ENCODE data around the gene DNAL4.

Gene DNAL4

GRCh38 chr22:38741576-38741975 lies 52.4 kb downstream of the DNAL4 start:
- no peak for DNase-seq (ENCODE audit: low read depth in 1 of 2, low spot score in 1 of 2)

GRCh38 chr22:38741166-38741565 lies 52.8 kb downstream of the DNAL4 start:
- DNase-seq (ENCODE audit: low read depth in 1 of 2, low spot score in 1 of 2), result no peak

DNA sequence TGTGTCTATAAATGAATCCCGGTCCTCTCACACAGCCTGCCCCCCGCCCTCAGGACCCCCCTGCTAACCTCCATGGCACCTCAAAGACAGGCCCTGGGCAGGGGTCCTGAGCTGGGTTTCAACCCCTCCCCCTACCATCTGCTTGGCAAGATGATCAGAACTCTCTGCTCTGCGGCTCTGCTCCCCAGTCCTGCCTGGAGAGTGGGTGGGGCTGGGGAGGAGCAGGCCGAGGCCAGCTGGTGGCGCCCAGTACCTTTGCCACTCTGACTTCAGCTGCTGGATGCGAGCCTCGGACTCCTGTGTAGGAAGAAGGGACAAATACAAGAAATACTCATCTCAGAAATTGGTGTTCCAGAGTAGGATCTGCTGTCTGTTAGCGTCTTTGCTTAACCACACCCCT lies 53.2 kb downstream of the DNAL4 start:
- DNase-seq (ENCODE audit: low read depth in 1 of 2, low spot score in 1 of 2), result no peak

DNA sequence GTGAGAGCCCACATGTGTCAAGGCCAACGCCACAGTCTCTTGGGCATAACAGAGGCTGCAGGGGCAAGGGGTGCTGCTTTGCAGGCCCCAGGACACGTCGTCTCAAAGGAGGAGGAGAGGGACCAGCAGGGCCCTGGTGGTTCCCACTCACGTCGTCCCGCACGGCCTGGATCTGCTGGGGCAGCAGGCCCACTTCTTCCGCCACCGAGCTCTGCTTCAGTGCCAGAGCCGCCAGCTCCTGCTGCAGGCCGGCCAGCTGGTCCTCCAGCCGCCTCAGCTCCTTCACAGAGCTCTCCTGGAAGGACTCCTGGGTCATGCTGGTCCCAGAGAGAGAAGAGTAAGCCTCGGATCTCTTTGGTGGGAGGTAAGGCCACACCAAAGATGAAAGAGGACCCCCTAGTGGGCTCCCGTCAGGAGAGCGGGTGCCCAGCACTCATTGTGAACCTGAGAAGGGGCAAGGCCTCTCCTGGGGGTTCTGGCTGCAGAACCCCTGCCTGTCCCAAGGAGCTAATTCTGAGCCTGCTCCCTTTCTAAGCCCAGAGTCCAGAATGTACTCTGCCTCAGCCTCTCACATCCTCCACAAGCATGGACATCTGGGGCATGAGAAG lies 53.7 kb downstream of the DNAL4 start:
- DNase-seq (ENCODE audit: low read depth in 1 of 2, low spot score in 1 of 2), result no peak

DNA sequence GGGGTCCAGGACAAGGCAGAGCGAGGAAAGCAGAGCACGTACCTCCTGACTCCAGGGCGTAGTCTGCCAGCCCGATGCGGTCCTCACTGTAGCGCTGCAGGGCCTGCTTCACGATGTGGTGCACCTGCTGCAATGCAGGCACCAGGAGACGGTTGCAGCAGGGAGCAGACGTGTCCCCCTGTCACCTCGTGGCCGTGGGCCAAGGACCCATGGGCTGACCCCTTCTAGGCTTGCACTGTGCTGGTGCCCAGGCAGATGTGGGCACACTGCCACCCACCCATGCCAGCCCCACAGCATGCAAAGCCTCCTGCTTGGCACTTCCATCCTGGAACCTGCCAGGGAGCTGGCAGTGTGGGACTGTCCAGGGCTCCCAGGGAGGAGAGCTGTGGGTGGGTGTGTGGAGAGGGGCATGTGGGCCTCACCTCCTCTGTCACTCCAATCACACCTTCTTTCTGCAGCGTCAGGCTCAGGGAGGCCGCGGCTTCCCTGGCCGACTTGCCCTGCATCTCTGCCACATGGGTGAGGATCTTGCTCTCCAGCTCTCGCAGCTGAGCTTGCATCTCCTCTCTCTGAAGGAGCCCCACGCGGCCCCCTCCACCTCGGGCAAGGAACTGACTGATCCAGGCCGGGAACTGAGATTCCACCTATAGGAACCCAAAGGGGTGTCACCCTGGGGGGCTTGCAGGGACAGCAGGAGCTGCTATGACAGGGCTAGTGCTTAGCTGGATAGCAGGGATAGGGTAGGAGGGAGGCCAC lies 54.5 kb downstream of the DNAL4 start:
- no peak for DNase-seq (ENCODE audit: low read depth in 1 of 2, low spot score in 1 of 2)

GRCh38 chr22:38738475-38739070 lies 55.4 kb downstream of the DNAL4 start:
- DNase-seq (ENCODE audit: low read depth in 1 of 2, low spot score in 1 of 2), result no peak

GRCh38 chr22:38737302-38738060 lies 56.5 kb downstream of the DNAL4 start:
- DNase-seq (ENCODE audit: low read depth in 1 of 2, low spot score in 1 of 2), result no peak

- no peak for DNase-seq (ENCODE audit: low read depth in 1 of 2, low spot score in 1 of 2)
Measured at GRCh38 chr22:38736257-38736570, 57.7 kb downstream of the DNAL4 start.

DNA sequence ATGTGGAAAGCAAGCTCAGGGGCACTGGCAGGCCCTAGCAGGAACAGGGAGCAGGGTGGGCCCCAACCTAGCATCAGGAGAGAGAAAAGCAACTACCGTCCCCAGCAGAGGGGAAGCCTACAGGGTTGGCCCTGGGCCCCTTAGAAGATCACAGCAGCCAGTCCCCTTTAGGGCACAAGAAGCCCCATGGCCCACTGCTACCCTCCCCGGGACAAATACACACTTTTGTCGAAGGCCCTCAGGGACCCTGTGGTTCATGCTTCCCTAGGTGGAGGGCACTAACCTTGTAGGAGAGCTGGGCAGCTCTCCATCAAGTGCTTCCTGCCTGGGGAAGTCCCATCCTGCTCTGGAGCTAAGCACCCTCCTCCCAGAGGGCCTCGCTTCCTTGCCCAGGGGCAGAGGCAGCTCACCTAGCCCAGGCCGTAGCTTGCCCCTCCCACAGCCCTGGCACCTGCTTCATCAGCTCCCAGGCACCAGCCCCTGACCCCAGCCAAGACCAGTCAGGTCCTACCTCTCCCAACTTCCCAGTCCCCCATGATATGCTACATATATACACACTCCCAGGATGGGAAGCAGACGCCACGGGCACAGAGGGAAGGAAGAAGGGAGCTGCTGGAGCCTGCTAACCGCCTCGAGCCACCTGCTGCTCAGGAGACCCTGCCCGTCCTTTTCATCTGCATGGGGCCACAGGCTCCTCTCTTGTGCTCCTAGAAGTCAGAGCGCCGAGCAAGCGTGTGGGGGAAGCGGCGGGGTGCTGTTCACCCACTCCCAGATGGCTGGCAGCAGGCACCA lies 58.3 kb downstream of the DNAL4 start:
- no peak for DNase-seq (ENCODE audit: low read depth in 1 of 2, low spot score in 1 of 2)

- no peak for DNase-seq (ENCODE audit: low read depth in 1 of 2, low spot score in 1 of 2)
Measured at GRCh38 chr22:38735126-38735464, 58.8 kb downstream of the DNAL4 start.

- no peak for DNase-seq (ENCODE audit: low read depth in 1 of 2, low spot score in 1 of 2)
Measured at GRCh38 chr22:38734421-38735100, 59.4 kb downstream of the DNAL4 start.

- DNase-seq (ENCODE audit: low read depth in 1 of 2, low spot score in 1 of 2), result no peak
Measured at GRCh38 chr22:38733724-38734381, 60.1 kb downstream of the DNAL4 start.

- DNase-seq (ENCODE audit: low read depth in 1 of 2, low spot score in 1 of 2), result peak in 1 of 2 donors; percentile 34
Measured at GRCh38 chr22:38733329-38733723, 60.6 kb downstream of the DNAL4 start.

GRCh38 chr22:38732251-38732815 lies 61.6 kb downstream of the DNAL4 start:
- DNase-seq (ENCODE audit: low read depth in 1 of 2, low spot score in 1 of 2), result no peak

DNA sequence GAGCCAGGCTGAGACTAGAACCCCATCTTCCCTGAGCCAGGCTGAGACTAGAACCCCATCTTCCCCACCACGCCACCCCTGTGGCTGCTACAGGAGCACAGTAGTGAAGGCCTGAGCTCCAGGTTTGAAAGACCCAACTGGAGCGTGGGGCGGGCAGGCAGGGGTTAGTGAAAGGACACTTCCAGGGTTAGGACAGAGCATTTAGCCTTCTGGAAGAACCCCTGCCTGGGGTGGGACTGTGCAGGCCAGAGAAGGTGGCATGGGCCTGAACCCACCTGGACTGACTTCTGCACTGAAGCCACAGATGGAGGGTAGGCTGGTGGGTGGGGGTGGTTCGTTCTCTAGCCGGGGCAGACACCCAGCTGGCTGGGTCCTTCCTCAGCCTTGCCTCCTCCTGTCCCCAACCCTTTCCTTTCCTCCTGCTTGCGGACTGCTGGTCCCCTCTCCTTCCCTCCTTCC lies 62.2 kb downstream of the DNAL4 start:
- no peak for DNase-seq (ENCODE audit: low read depth in 1 of 2, low spot score in 1 of 2)

GRCh38 chr22:38730411-38730871 lies 63.5 kb downstream of the DNAL4 start:
- DNase-seq (ENCODE audit: low read depth in 1 of 2, low spot score in 1 of 2), result no peak

GRCh38 chr22:38729946-38730345 lies 64.0 kb downstream of the DNAL4 start:
- no peak for DNase-seq (ENCODE audit: low read depth in 1 of 2, low spot score in 1 of 2)

GRCh38 chr22:38728871-38729796 lies 64.8 kb downstream of the DNAL4 start:
- no peak for DNase-seq (ENCODE audit: low read depth in 1 of 2, low spot score in 1 of 2)

Data from stimulated activated CD4-positive, alpha-beta T cell treated with anti-CD3 and anti-CD28 coated beads, Interleukin-15, amount 100 ng/mL, for 1 hour (primary cell).